SK-N-SH (cell line): ENCODE results near the gene PPP1R12A.

Experiments
- EP300 ChIP-seq, 2 experiments: IDR thresholded peaks; 2 replicates each; pipeline versions ENCODE4 v1.4.0 to v1.6.1; 2012; ENCODE audit warnings: borderline replicate concordance in 1 of 2, low read depth in 1 of 2, low read length in 1 of 2
- GABPA ChIP-seq: IDR thresholded peaks from 2 replicates; pipeline ENCODE4 v1.4.0; 2012; ENCODE audit warnings: low read depth, mild to moderate bottlenecking
- JUND ChIP-seq: IDR thresholded peaks from 2 replicates; pipeline ENCODE4 v1.4.0; 2012
- POLR2AphosphoS5 ChIP-seq: IDR thresholded peaks from 2 replicates; pipeline ENCODE4 v1.6.1; 2012; ENCODE audit warnings: low read depth, low read length
- SIN3A ChIP-seq: IDR thresholded peaks from 2 replicates; pipeline ENCODE4 v1.6.1; 2012; ENCODE audit warnings: low read depth, mild to moderate bottlenecking, low read length, moderate library complexity, borderline replicate concordance
- TEAD4 ChIP-seq: IDR thresholded peaks from 2 replicates; pipeline ENCODE4 v1.4.0; 2012; ENCODE audit warnings: mild to moderate bottlenecking, borderline replicate concordance; ENCODE audit not compliant: insufficient read depth
- USF1 ChIP-seq: IDR thresholded peaks from 2 replicates; pipeline ENCODE4 v1.4.0; 2012; ENCODE audit warnings: low read depth, borderline replicate concordance
- TF ChIP-seq, protein P1 (sequence below): fragments of 200-600 bp; sonication (generic); IDR thresholded peaks from 2 replicates; pipeline ENCODE4 v1.6.1; 2017; ENCODE audit warnings: antibody characterized with exemption, mild to moderate bottlenecking, moderate library complexity

- TF ChIP-seq, protein P1, sequence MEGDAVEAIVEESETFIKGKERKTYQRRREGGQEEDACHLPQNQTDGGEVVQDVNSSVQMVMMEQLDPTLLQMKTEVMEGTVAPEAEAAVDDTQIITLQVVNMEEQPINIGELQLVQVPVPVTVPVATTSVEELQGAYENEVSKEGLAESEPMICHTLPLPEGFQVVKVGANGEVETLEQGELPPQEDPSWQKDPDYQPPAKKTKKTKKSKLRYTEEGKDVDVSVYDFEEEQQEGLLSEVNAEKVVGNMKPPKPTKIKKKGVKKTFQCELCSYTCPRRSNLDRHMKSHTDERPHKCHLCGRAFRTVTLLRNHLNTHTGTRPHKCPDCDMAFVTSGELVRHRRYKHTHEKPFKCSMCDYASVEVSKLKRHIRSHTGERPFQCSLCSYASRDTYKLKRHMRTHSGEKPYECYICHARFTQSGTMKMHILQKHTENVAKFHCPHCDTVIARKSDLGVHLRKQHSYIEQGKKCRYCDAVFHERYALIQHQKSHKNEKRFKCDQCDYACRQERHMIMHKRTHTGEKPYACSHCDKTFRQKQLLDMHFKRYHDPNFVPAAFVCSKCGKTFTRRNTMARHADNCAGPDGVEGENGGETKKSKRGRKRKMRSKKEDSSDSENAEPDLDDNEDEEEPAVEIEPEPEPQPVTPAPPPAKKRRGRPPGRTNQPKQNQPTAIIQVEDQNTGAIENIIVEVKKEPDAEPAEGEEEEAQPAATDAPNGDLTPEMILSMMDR, result no peak
- TF ChIP-seq POLR2AphosphoS5 (no peak), JUND (no peak), USF1 (no peak), EP300 (IDR thresholded peaks at IDR 0.05; ENCODE audit: borderline replicate concordance in 1 of 2, low read depth in 1 of 2, low read length in 1 of 2) (no peak), GABPA (no peak), TEAD4 (no peak), SIN3A (no peak)
These were observed 33.9 kb downstream of the PPP1R12A start for GRCh38 chr12:79900951-79901350.
